GM18520 (cell line): ENCODE data around the gene LRRC46.

ENCODE experiments used
- ATAC-seq: cut with Tn5 transposase; IDR thresholded peaks from one replicate; pipeline ENCODE4 v1.9.1; 2021; ENCODE audit not compliant: unreplicated experiment

LRRC46 gene

DNA sequence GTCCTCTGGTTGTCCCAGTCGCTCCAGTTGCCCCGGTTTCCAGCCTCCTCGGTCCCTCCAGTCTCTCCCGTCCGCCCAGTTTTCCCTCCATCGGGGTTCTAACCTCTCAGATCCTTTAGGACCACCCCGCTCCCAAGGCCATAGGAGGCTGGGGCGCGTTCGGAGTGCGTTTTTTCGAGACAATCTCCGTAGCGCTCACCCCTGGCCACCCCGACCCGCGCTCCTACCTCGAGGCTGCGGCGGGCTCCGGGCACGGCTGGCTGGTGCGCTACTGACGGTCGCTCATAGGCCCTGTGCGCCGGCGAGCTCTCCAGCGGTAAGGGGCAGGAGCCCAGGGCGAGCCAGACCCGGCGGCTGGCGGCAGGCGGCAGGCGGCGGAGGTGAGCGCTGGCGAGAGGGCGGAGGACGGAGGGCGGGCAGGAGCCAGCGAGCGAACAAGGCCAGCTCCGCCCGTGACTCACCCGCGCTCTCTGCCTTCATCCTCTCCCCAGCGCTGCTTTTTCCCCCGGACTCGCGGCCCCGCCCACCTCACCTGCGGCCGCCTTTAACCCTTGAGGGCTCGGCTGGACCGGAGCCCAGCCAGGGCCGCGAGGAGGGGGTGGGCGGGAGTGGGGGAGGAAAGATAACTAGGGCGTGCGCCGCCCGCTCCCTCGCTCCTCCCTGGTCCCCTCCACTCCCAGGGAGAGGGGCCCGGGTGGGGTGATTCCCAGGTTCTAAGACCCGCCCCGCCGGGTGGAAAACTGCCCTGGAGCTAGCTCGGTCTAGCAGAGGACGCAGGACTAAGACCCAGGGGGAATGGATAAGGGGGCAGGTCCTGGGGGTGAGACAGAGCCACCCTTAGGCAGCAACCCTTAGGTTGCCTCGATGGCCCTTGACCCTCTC lies 19.5 kb downstream of the LRRC46 start, which contains the start of gene SP6:
TSS of gene SP6 (minus strand) at position 472 of the 882 bp plus-strand sequence. CDS start 2,734 bp downstream, outside the sequence.
- ATAC-seq, result no peak

DNA sequence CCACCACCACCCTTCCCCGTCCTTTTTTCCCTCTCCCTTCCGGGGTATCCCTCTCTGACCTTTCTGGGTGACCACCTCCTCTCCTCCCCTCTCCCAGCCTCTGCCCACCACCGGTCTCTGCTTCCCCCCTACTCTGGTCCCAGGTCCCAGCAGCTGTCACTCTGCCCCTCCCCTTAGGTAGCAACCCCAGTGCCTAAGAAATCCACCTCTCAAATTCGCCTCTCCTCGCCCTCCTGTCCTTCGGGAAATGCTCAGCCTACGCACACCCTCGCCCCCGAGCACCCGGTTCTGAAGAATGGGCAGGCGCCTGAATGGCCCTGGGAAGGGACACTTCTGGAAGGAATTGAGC lies 20.3 kb downstream of the LRRC46 start:
- ATAC-seq, result no peak

DNA sequence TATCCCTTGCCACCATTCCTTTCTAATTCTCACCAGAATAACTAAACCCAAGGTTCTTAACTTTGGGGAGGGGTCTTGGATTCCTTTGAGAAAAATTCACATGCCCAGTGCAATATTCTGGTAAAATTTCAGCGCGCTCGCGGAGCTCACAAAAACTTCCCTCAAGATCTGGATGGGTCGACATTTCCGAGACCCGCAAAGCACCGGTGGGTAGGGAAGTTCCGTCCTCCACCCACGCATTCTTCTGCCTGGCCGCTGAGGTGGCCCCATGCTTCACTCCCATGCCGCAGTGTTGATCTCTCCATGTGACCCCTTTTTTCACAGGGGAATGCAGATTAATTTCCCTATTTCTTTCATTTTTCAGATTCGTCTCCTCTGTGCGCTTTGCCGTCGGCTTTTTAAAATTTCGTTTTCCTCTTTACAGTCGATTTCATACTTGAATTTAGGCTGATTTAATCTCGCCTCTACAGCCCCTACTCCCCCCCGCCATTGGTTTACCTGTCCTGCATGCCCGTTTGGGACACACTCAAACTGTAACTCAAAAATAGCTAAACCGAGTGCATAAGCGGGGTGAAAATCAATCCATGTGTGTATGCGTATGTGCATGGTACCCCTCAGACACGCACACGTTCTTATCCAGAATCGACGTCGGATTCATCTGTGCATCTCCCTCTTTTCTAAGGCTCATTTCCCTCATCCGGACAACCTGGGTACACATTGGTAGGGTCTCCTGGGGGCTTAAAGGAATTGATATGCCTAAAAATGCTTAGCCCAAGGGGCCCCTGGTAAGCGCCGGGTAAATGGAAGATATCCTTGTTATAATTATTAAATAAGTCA lies 20.9 kb downstream of the LRRC46 start:
- ATAC-seq, result no peak

DNA sequence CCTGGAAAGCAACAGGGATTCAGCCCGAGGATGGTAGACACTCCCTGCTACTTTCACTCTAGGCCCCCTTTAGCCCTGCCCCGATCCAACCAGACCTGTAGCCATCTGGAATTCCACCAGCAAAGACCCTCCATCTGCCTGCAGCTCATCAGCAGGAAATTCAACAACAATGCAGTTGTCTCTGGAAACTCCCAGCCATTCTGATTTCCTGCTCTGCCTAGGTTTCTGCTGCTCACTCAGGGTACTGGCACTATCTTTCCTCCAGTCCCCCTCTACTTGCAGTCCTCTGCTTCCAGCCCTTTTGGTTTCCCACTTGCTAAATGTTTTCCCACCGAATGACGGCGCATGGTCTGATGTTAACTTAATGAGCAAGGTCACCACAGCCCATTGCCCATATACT lies 22.1 kb downstream of the LRRC46 start:
- no peak for ATAC-seq

- no peak for ATAC-seq
Measured at GRCh38 chr17:47855737-47856136, 24.3 kb downstream of the LRRC46 start.

GRCh38 chr17:47856830-47857229 lies 25.4 kb downstream of the LRRC46 start:
- ATAC-seq, result no peak

GRCh38 chr17:47857551-47858455 lies 26.3 kb downstream of the LRRC46 start:
- ATAC-seq, result no peak

GRCh38 chr17:47860386-47860785 lies 28.9 kb downstream of the LRRC46 start:
- ATAC-seq, result no peak

DNA sequence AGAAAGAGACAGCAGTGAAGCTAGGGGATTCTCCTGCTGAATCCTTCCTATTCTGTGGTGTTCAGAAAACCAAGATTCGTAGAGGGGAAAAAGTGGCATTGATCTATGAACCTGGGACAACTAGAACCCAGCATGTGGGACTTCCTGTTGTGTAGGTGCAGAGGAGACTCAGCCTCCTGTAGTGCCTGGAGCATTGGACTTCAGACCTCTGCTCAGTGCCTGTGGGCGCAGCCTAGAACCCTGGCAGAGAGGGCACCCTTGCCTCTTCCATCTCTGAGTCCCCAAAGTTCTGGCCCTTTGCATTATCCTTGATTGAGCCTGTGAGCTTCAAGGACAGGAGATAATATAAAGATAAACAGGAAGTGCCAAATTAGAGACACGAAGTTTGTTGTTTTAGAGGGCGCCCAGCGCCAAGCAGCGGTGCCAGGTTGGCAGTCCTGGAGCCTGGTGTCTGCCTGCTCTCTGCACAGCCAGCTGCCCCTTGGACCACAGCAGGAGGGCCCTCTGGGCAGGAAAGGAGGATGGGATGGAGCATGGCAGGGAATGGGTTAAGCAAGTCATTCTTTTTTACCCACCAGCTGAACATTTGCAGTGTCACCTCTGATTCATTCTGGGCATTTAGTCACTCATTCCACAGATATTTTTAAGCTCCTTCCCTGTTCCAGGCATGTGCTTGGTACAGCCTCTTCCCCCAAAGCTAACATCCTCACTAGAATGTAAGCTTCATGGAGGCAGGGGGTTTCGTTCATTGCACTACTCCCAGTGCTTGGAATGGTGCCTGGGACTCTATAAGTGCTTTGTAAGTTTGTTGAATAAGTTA lies 31.4 kb downstream of the LRRC46 start:
- ATAC-seq, result no peak

DNA sequence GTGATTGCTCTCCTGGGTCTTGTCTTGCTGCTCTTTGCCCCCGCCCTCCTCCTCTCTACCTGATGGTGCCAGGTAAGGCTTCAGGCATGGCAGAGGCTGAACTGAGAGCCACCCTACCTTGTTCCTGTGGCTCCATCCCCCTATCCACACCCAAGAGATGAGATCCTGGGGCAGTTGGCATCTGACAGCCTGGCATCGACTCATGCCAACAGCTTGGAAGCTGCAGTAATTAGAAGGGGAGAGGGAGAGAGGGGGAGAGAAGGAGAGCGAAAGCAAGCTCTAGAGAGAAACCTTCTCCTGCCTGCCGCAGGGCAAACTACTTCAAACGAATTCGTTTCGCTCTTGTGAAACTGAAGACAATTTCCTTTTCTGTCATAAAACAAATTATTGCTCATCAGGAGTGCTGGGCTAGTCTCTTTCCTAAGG lies 33.3 kb downstream of the LRRC46 start:
- ATAC-seq, result no peak

DNA sequence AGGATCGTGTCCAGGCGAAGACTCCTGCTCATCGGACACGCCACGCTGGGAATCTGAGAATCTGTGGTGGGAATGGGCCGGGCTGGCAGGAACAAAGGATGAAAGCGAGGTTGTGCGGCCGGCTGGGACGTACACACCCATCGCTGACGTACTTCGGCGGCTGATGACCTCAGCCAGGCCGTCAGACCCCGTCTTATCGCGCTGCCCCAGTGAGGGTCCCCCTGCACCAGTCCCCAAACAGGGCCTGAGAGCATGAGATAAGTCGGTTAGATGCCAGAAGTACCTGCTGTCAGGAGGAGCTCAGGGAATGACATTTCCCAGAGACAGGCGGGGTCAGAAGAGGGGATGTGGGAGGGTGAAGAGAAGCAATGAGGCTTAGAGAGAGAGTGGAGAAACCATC lies 35.5 kb downstream of the LRRC46 start:
- no peak for ATAC-seq

- ATAC-seq, result no peak
Measured at GRCh38 chr17:47867813-47868533, 36.5 kb downstream of the LRRC46 start.

- ATAC-seq, result no peak
Measured at GRCh38 chr17:47869114-47869513, 37.6 kb downstream of the LRRC46 start.

DNA sequence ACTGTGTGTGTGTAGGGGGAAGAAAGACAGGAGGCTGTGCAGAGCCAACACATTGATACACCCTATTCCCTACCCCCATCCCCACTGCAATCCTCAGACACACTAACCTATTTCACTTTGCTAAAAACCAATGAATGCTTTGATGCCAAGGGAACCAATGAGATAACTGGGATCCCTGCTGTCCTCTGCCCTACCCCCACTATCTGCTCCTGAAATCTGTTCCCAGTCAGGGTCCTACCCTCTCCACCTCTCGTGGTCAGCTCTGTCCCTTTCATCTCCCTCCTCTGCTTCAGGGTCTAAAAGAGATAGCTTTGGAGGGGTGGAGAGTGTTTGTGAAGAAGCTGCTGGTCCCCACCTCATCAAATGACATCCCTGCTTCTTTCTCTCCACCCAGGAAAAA lies 38.6 kb downstream of the LRRC46 start:
- ATAC-seq, result no peak

DNA sequence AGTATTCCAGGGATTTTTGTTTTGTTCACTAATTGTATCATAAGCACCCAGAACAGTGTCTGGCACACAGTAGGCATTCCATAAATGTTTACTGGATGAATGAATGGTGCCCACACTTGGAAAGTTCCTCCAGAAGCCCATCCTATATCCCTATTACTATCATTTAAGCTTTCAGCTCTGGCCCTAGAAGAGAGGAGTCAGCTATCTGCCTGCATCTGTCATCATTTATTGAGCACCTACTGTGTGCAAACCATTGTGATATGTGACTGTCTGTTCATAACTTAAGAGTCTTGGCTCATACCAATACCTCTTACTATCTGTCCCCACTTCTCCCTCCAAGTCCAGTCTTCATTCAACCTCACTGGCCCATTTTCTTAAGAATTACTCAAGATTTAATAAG lies 39.6 kb downstream of the LRRC46 start:
- ATAC-seq, result no peak

DNA sequence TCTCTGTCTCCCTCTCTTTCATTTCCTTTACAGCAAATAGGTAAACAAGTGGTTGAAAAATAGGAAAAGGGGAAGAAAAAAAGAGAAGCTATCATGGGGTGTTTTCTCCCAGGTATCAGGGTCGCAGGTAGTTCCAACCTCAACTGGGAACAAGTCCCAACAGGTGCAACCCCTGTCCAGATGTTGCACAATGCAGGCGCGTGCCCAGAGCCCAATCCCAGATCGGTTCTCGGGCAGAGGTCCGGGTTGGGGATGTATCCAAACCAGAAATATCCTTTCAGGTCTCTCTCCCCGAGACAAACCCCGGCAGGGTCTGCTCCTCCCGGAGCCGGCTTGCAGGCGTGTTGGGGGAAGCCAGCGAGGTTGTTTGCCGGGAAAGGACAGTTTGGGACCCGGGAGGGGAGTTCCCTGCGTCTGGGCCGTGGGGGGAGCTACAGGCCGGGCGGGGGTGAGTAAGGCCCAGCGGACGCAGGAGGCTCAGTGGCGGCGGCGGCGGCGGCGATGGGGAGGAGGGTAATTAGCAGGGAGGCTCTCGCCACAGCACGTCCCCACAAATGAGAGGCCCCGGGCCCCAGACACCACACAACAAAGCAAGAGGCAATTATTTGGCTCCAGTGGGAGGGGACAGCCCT lies 40.7 kb downstream of the LRRC46 start:
- no peak for ATAC-seq

- no peak for ATAC-seq
Measured at GRCh38 chr17:47872651-47873161, 41.2 kb downstream of the LRRC46 start.

- no peak for ATAC-seq
Measured at GRCh38 chr17:47873200-47874090, 42.0 kb downstream of the LRRC46 start.
